ENCODE results near the gene DCLK1.

Gene DCLK1

DNA sequence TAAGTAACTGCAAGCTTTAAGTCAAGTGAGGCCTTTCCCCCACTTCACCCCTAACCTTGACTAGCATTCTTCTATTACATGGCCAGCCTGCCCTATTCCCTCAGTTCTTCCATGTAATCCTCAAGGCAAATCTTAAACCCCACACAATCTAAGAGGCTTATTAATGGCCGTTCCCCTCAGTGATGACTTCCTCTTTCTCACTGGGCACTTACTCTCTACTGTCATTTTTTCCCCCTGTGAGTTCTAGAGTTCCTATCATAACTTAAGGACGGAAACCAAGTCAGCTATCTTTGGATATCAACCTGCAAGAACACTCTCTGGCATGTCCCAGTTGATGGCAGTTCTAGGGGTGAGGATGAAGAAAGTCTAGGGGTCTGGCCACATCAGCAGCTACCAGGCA is 131.2 kb downstream of the DCLK1 start:
- Histone ChIP-seq H3K4me3 (replicated peaks; ENCODE audit: insufficient read depth, low read length) (no peak overlapping the region), H3K27me3 (ENCODE audit: insufficient read depth, poor library complexity, severe bottlenecking) (peaks cover 2% of the 10 kb centered on the region), H3K27ac (replicated peaks) (no peak overlapping the region)
- no peak for DNase-seq (ENCODE audit: low read depth in 1 of 2, low spot score in 1 of 2)
- TF ChIP-seq POLR2AphosphoS5 (IDR thresholded peaks at IDR 0.05; ENCODE audit: low read depth) (no peak), SPI1 (IDR thresholded peaks at IDR 0.05; ENCODE audit: borderline replicate concordance, low read depth) (peak; percentile 90), GABPA (IDR thresholded peaks at IDR 0.05; ENCODE audit: low read depth) (no peak)
- TF ChIP-seq, protein P1, sequence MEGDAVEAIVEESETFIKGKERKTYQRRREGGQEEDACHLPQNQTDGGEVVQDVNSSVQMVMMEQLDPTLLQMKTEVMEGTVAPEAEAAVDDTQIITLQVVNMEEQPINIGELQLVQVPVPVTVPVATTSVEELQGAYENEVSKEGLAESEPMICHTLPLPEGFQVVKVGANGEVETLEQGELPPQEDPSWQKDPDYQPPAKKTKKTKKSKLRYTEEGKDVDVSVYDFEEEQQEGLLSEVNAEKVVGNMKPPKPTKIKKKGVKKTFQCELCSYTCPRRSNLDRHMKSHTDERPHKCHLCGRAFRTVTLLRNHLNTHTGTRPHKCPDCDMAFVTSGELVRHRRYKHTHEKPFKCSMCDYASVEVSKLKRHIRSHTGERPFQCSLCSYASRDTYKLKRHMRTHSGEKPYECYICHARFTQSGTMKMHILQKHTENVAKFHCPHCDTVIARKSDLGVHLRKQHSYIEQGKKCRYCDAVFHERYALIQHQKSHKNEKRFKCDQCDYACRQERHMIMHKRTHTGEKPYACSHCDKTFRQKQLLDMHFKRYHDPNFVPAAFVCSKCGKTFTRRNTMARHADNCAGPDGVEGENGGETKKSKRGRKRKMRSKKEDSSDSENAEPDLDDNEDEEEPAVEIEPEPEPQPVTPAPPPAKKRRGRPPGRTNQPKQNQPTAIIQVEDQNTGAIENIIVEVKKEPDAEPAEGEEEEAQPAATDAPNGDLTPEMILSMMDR (IDR thresholded peaks at IDR 0.05; ENCODE audit: insufficient read depth, low read length): no peak
- TF ChIP-seq, protein P2, sequence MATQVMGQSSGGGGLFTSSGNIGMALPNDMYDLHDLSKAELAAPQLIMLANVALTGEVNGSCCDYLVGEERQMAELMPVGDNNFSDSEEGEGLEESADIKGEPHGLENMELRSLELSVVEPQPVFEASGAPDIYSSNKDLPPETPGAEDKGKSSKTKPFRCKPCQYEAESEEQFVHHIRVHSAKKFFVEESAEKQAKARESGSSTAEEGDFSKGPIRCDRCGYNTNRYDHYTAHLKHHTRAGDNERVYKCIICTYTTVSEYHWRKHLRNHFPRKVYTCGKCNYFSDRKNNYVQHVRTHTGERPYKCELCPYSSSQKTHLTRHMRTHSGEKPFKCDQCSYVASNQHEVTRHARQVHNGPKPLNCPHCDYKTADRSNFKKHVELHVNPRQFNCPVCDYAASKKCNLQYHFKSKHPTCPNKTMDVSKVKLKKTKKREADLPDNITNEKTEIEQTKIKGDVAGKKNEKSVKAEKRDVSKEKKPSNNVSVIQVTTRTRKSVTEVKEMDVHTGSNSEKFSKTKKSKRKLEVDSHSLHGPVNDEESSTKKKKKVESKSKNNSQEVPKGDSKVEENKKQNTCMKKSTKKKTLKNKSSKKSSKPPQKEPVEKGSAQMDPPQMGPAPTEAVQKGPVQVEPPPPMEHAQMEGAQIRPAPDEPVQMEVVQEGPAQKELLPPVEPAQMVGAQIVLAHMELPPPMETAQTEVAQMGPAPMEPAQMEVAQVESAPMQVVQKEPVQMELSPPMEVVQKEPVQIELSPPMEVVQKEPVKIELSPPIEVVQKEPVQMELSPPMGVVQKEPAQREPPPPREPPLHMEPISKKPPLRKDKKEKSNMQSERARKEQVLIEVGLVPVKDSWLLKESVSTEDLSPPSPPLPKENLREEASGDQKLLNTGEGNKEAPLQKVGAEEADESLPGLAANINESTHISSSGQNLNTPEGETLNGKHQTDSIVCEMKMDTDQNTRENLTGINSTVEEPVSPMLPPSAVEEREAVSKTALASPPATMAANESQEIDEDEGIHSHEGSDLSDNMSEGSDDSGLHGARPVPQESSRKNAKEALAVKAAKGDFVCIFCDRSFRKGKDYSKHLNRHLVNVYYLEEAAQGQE (IDR thresholded peaks at IDR 0.05; ENCODE audit: insufficient replicate concordance, low read depth): no peak

DNA sequence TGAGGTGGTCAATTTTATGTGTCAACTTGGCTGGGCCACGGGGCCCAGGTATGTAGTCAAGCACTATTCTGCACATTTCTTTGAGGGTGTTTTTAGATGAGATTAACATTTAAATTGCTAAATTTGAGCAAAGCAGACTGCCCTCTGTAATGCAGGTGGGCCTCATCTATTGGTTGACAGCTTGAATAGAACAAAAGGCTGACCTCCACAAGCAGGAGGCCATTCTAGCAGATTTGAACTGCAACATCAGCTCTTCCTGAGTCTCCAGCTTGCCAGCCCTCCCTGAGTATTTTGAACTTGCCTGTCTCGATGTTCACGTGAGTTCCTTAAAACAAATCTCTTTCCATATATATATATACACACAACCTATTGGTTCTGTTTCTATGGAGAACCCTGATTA is 134.8 kb downstream of the DCLK1 start:
- Histone ChIP-seq H3K4me3 (replicated peaks; ENCODE audit: insufficient read depth, low read length) (no peak overlapping the region), H3K27me3 (ENCODE audit: insufficient read depth, poor library complexity, severe bottlenecking) (peaks cover 4% of the 10 kb centered on the region), H3K27ac (replicated peaks) (no peak overlapping the region)
- TF ChIP-seq, protein P1 (IDR thresholded peaks at IDR 0.05; ENCODE audit: insufficient read depth, low read length): no peak
- TF ChIP-seq SPI1 (IDR thresholded peaks at IDR 0.05; ENCODE audit: borderline replicate concordance, low read depth): no peak
- TF ChIP-seq, protein P2 (IDR thresholded peaks at IDR 0.05; ENCODE audit: insufficient replicate concordance, low read depth): no peak
- TF ChIP-seq POLR2AphosphoS5 (IDR thresholded peaks at IDR 0.05; ENCODE audit: low read depth): no peak
- no peak for TF ChIP-seq GABPA (IDR thresholded peaks at IDR 0.05; ENCODE audit: low read depth)
- no peak for DNase-seq (ENCODE audit: low read depth in 1 of 2, low spot score in 1 of 2)

DNA sequence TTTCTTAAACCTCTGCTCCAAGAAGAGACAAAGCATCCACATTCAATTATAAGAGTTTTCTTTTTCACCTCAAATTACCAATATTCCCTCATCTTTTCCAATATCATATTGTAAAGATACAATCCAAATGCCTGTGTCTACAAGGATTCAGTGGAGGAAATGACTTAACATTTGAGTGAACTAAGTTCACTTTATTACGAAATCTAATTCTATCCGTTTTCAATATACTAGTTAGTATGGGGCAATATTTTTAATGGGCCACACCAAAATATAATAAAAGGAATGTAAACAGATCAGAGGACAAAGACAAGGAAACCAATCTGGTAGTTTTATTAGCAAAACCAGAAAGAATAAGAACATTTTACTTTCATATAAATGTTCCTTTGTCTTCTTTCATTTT is 136.0 kb downstream of the DCLK1 start:
- Histone ChIP-seq H3K27me3 (ENCODE audit: insufficient read depth, poor library complexity, severe bottlenecking) (peaks cover 4% of the 10 kb centered on the region), H3K27ac (replicated peaks) (no peak overlapping the region), H3K4me3 (replicated peaks; ENCODE audit: insufficient read depth, low read length) (no peak overlapping the region)
- TF ChIP-seq SPI1 (IDR thresholded peaks at IDR 0.05; ENCODE audit: borderline replicate concordance, low read depth) (no peak), GABPA (IDR thresholded peaks at IDR 0.05; ENCODE audit: low read depth) (no peak), POLR2AphosphoS5 (IDR thresholded peaks at IDR 0.05; ENCODE audit: low read depth) (no peak)
- TF ChIP-seq, protein P1 (IDR thresholded peaks at IDR 0.05; ENCODE audit: insufficient read depth, low read length): no peak
- TF ChIP-seq, protein P2 (IDR thresholded peaks at IDR 0.05; ENCODE audit: insufficient replicate concordance, low read depth): no peak
- DNase-seq (ENCODE audit: low read depth in 1 of 2, low spot score in 1 of 2): no peak
